Esophagus muscularis mucosa (tissue), 4 donors: ENCODE data around the gene TMEM50A.
"Not testable (repeated sequence)": the region's sequence is repeated elsewhere in the genome, so short reads cannot be mapped to it uniquely, and the experiment has no call there.

Source experiments
- CTCF ChIP-seq, 3 experiments: fragments of 200-600 bp in 2 of 3; fragments of 450-650 bp in 1 of 3; sonication (generic) in 2 of 3; IDR thresholded peaks; one replicate each; pipeline ENCODE4 v1.5.1; 2017 to 2019; ENCODE audit warnings: antibody characterized with exemption in 3 of 3, mild to moderate bottlenecking in 2 of 3, moderate library complexity in 1 of 3
- EP300 ChIP-seq: sonication (generic); formaldehyde crosslinking; IDR thresholded peaks from one replicate; pipeline ENCODE4 v1.6.1; 2017; ENCODE audit warnings: antibody characterized with exemption
- POLR2A ChIP-seq: fragments of 450-650 bp; IDR thresholded peaks from one replicate; pipeline ENCODE4 v1.6.1; 2017; ENCODE audit warnings: antibody characterized with exemption, moderate library complexity, mild to moderate bottlenecking, low read depth

- not testable (repeated sequence) for TF ChIP-seq CTCF (IDR thresholded peaks at IDR 0.05); POLR2A; EP300
Observed at GRCh38 chr1:25296501-25296900, 41.6 kb upstream of the TMEM50A start.
